ENCODE data around the gene SPDYE1. TPM values are rescaled to one million over a fixed set of nuclear protein-coding genes. Genes with fewer than 3 reads are reported as not detected.
A peak's percentile ranks its signal among the peaks of the same experiment; 100 is the strongest.

Gene SPDYE1
- total RNA-seq, 1 donor from 2014 or later, result not detected

- DNase-seq, result peak; percentile 84
Observed at GRCh38 chr7:44044315-44045225, 46.9 kb downstream of the SPDYE1 start, which contains the start of gene DBNL. TSS of gene DBNL (plus strand) at chr7:44044702. CDS start at chr7:44044738, 36 bp downstream.

DNA sequence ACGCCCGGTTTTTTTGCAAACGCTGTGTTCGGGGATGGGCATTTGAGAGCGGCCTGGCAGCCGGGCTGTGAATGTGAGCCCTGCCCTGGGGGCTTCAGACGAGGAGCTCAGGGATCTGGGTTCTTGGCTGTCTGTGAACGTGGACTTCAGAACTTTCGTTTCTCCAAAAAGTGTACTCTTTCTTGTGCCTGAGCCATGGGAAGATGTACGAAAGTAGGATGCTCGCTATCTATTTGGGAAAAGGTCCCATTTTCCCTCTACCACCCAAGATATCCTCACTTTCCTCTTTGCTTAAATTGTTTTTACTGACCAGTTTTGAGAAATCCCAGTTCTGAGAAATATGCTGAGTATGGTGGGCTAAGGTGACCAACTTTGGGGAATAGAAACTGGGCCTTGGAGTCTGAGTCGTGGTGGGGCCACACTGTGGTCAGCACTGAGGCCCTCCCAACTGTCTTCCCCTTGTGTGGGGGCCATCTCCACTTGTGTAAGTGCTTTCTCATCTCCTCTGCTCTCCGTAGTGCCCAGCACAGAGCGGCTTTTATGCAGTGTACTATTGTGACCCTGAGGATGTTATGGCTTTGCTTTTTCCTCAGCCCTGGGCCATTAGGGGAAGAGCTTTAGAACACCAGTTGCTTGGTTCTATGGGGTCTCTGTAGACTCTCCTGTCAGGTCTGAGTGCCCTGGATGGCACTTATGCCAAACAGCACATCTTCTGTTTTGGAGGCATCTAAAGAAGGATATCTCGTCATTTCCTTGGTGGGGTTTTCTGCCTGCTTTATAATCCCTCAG is 47.7 kb downstream of the SPDYE1 start:
- DNase-seq, result no peak

- peak; percentile 54 for DNase-seq
Observed at GRCh38 chr7:44046321-44047061, 48.8 kb downstream of the SPDYE1 start.

GRCh38 chr7:44048031-44048795 is 50.5 kb downstream of the SPDYE1 start:
- DNase-seq, result no peak

GRCh38 chr7:44050121-44050914 is 52.6 kb downstream of the SPDYE1 start:
- no peak for DNase-seq

GRCh38 chr7:44050915-44051560 is 53.3 kb downstream of the SPDYE1 start:
- no peak for DNase-seq

DNA sequence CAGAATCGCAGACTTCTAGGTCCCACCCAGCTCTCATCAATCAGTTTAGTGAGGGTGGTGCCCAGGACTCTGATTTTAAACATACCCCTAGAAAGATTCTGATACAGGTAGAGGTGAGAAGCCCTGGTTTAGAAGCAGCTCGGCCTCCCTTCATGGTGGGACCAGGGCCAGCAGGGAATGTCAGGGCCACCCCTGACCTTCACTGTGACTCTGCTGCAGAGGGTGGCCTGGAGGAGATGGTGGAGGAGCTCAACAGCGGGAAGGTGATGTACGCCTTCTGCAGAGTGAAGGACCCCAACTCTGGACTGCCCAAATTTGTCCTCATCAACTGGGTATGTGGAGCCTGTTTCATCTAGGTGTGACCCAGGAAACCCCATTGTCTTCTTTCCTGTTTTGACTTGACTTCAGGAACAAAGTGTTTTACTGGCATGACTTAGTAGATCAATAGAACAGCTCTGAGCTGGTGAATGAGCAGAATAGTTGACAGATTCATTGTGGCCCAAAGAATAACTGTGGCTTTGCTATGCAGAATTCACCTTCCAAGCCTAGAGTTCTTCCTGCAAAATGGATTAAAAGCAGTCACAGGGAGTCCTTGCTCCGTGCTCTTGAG is 54.0 kb downstream of the SPDYE1 start:
- no peak for DNase-seq

DNA sequence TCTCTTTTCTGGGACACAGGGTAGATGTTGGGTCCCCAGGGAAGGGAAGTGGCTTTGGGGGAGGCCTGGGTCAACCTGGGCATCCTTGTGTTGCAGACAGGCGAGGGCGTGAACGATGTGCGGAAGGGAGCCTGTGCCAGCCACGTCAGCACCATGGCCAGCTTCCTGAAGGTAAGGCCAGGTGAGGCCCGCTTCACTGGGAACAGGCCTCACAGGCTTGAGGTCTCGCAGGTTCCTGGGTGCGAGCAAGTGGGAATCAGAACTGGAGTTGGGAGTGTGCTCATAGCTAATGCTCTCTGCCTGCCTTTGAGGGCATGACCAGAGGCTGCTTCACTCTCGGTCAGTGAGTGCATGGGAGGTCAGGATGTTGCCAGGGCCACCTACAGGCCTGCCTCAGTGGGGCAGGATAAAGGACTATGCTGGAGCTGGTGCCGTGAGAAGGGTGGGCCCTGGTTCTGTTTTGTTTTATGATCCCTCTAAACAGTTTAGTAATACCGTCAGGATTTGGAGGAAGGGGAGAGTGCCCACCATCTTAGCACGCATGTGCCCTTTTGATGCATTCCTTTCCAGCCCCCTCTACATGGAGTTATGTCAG is 55.2 kb downstream of the SPDYE1 start:
- DNase-seq, result no peak

- DNase-seq, result no peak
Observed at GRCh38 chr7:44056681-44057080, 59.0 kb downstream of the SPDYE1 start.

GRCh38 chr7:44057181-44057848 is 59.6 kb downstream of the SPDYE1 start:
- DNase-seq, result no peak

DNA sequence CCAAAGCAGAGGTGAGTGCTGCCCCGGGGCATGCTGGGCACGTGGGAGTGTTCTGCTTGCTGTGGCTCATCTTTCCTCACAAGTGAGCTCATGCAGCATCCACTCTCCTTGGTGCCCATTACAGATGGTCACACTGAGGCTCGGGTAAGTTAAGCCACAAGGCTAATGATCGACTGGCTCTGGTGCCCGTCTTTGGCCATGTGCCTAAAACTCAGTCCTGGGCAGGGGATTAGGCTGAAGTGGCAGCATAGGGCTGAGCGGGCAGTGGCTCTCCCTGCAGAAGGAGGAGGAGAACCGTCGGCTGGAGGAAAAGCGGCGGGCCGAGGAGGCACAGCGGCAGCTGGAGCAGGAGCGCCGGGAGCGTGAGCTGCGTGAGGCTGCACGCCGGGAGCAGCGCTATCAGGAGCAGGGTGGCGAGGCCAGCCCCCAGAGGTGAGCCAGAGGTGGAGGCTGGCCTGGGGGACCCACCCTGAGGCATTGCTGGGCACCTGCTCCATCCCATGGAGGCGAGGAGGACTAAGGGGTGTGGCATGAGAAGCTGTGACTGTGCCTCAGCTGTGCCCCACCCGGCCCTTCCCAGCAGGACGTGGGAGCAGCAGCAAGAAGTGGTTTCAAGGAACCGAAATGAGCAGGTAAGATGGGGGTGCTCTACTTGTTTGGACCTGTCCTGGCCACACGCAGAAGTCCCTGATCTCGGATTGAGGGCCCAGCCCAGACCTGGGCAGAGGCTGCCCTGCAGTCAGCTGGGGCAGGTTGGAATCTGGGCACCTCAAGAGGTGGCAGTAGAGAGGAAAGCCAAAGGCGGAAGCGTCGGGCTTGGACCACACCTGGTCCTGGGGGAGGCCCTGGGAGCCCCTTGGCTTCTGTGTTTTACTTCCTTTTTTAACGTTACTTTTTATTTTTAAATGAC is 60.4 kb downstream of the SPDYE1 start:
- no peak for DNase-seq

DNA sequence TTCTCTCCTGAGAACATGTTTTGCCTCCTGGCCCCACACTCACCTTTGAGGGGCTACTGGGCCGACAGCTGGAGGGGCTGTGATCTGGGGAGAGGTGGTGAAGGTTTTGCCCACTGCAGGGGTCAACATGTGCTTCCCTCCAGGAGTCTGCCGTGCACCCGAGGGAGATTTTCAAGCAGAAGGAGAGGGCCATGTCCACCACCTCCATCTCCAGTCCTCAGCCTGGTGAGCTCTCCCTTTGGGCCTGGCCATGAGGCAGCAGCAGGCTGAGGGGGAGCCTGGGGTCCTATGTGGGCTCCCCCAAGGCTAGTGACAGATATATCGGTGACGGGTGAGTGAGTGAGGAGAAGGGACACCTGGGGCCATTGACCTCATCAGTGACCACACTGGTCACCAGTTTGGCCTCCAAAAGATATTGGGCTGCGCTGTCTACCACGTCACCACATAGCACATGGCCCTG is 61.1 kb downstream of the SPDYE1 start:
- no peak for DNase-seq

GRCh38 chr7:44059219-44060090 is 61.8 kb downstream of the SPDYE1 start:
- DNase-seq, result no peak
